ENCODE results near the gene GRIK1.

Gene GRIK1

GRCh38 chr21:29616209-29616751, 323.5 kb downstream of the GRIK1 start:
- Histone ChIP-seq H3K27ac (ENCODE audit: low read depth, low read length, poor library complexity, severe bottlenecking) (no peak overlapping the region), H2AFZ (ENCODE audit: low read length) (no peak overlapping the region), H3F3A (ENCODE audit: insufficient read depth, low read length) (no peaks in the 10 kb centered on the region), H3K79me2 (ENCODE audit: insufficient read depth, low read length) (no peaks in the 10 kb centered on the region), H3K4me1 (ENCODE audit: insufficient read depth, low read length, severe bottlenecking) (no peaks in the 10 kb centered on the region), H3K27me3 (ENCODE audit: insufficient read depth, low read length) (no peaks in the 10 kb centered on the region), H3K9me3 (ENCODE audit: low read length) (no peaks in the 10 kb centered on the region), H3K4me2 (ENCODE audit: low read length) (no peak overlapping the region), H4K20me1 (ENCODE audit: insufficient read depth, low read length) (no peaks in the 10 kb centered on the region), H3K9ac (ENCODE audit: low read length) (no peak overlapping the region), H3K36me3 (ENCODE audit: insufficient read depth, low read length) (no peaks in the 10 kb centered on the region), H3K4me3 (ENCODE audit: low read depth, low read length, poor library complexity, severe bottlenecking) (no peak overlapping the region), H3K9me2 (ENCODE audit: low read depth, low read length) (no peaks in the 10 kb centered on the region)
- TF ChIP-seq EZH2 (IDR thresholded peaks at IDR 0.05; ENCODE audit: borderline replicate concordance, low read length) (no peak), CTCF (IDR thresholded peaks at IDR 0.05; ENCODE audit: low read length) (no peak)

- no peaks in the 10 kb centered on the region for H3K4me1 ChIP-seq (ENCODE audit: insufficient read depth, low read length, severe bottlenecking)
- no peaks in the 10 kb centered on the region for H4K20me1 ChIP-seq (ENCODE audit: insufficient read depth, low read length)
- no peaks in the 10 kb centered on the region for H3K36me3 ChIP-seq (ENCODE audit: insufficient read depth, low read length)
- H3K9me3 ChIP-seq (ENCODE audit: low read length), result no peaks in the 10 kb centered on the region
- H3K9ac ChIP-seq (ENCODE audit: low read length), result no peak overlapping the region
- no peaks in the 10 kb centered on the region for H3K27me3 ChIP-seq (ENCODE audit: insufficient read depth, low read length)
- TF ChIP-seq EZH2 (IDR thresholded peaks at IDR 0.05; ENCODE audit: borderline replicate concordance, low read length) (no peak), CTCF (IDR thresholded peaks at IDR 0.05; ENCODE audit: low read length) (no peak)
- no peak overlapping the region for H2AFZ ChIP-seq (ENCODE audit: low read length)
- H3K9me2 ChIP-seq (ENCODE audit: low read depth, low read length), result no peaks in the 10 kb centered on the region
- H3K4me2 ChIP-seq (ENCODE audit: low read length), result no peak overlapping the region
- no peak overlapping the region for H3K4me3 ChIP-seq (ENCODE audit: low read depth, low read length, poor library complexity, severe bottlenecking)
- no peak overlapping the region for H3K27ac ChIP-seq (ENCODE audit: low read depth, low read length, poor library complexity, severe bottlenecking)
- H3K79me2 ChIP-seq (ENCODE audit: insufficient read depth, low read length), result no peaks in the 10 kb centered on the region
- no peaks in the 10 kb centered on the region for H3F3A ChIP-seq (ENCODE audit: insufficient read depth, low read length)
Measured at GRCh38 chr21:29613877-29614276, 325.9 kb downstream of the GRIK1 start.

DNA sequence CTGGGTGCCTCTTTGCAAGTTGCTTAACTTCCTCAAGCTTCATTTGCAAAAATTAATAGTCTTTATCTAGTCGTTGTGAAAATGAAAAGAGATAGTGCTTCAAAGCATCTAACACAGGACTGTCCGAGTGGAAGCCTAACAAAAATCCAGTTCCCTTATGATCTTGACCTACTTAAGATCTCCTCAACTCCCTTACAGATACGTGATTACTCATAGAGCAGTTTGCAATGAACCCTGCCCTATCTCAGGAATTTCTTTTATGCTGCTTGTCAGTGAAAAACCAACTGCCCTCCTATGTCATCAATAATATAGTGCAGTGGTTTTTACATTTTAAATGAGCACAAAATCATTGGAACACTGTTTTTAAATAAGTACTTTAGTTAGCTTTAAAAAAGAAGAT, 326.8 kb downstream of the GRIK1 start:
- no peak overlapping the region for H3K27ac ChIP-seq (ENCODE audit: low read depth, low read length, poor library complexity, severe bottlenecking)
- H4K20me1 ChIP-seq (ENCODE audit: insufficient read depth, low read length), result no peaks in the 10 kb centered on the region
- no peaks in the 10 kb centered on the region for H3K27me3 ChIP-seq (ENCODE audit: insufficient read depth, low read length)
- H3K4me2 ChIP-seq (ENCODE audit: low read length), result no peak overlapping the region
- H3K36me3 ChIP-seq (ENCODE audit: insufficient read depth, low read length), result no peaks in the 10 kb centered on the region
- no peaks in the 10 kb centered on the region for H3K4me1 ChIP-seq (ENCODE audit: insufficient read depth, low read length, severe bottlenecking)
- H3F3A ChIP-seq (ENCODE audit: insufficient read depth, low read length), result no peaks in the 10 kb centered on the region
- H3K9me2 ChIP-seq (ENCODE audit: low read depth, low read length), result no peaks in the 10 kb centered on the region
- no peaks in the 10 kb centered on the region for H3K79me2 ChIP-seq (ENCODE audit: insufficient read depth, low read length)
- H3K4me3 ChIP-seq (ENCODE audit: low read depth, low read length, poor library complexity, severe bottlenecking), result no peak overlapping the region
- no peak overlapping the region for H3K9ac ChIP-seq (ENCODE audit: low read length)
- H2AFZ ChIP-seq (ENCODE audit: low read length), result no peak overlapping the region
- H3K9me3 ChIP-seq (ENCODE audit: low read length), result no peaks in the 10 kb centered on the region
- TF ChIP-seq CTCF (IDR thresholded peaks at IDR 0.05; ENCODE audit: low read length), result no peak
- TF ChIP-seq EZH2 (IDR thresholded peaks at IDR 0.05; ENCODE audit: borderline replicate concordance, low read length), result no peak
